Measurements from ENCODE around the gene IRF7. TPM values are rescaled to one million over a fixed set of nuclear protein-coding genes. Genes with fewer than 3 reads are reported as not detected.

The IRF7 gene
- total and polyA plus RNA-seq, 2 donors from 2014 or later: 21.5 to 36.7 TPM

DNA sequence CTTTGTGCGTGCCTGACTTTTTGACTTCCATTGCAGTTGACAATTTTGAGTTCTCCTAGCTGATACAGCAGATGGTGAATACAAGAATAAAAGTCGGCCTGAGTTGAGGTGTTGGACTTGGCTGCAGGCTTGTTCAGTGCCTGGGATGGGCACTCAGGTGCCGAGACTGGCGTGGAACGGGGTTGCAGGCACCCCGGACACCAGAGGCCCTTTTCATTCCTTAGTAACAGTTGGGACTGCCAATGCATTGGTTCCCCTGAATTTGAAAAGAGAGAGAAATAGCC is 38.2 kb downstream of the IRF7 start:
- H3K9ac ChIP-seq (ENCODE audit: low read length in 3 of 3): peak overlapping the region; percentile 48 to 96 (median 85)
- intact Hi-C loops (cut with DNase I): no loop called here
- no peak for DNase-seq
- H3K9me3 ChIP-seq (ENCODE audit: control insufficient read depth in 2 of 3, insufficient read depth in 1 of 3, low read length in 3 of 3): no peaks in the 10 kb centered on the region
- peak overlapping the region; percentile 84 to 87 (median 85) for H3K4me3 ChIP-seq (ENCODE audit: low read length in 3 of 3)
- H3K27ac ChIP-seq (ENCODE audit: low read depth in 2 of 2, low read length in 2 of 2): no peak overlapping the region
- peaks cover 0 to 45% (median 14%) of the 10 kb centered on the region in 3 donors for H3K4me1 ChIP-seq (ENCODE audit: control insufficient read depth in 2 of 3, insufficient read depth in 2 of 3, low read depth in 1 of 3, low read length in 3 of 3)
- no peak for FAIRE-seq
- TF ChIP-seq, protein P1, sequence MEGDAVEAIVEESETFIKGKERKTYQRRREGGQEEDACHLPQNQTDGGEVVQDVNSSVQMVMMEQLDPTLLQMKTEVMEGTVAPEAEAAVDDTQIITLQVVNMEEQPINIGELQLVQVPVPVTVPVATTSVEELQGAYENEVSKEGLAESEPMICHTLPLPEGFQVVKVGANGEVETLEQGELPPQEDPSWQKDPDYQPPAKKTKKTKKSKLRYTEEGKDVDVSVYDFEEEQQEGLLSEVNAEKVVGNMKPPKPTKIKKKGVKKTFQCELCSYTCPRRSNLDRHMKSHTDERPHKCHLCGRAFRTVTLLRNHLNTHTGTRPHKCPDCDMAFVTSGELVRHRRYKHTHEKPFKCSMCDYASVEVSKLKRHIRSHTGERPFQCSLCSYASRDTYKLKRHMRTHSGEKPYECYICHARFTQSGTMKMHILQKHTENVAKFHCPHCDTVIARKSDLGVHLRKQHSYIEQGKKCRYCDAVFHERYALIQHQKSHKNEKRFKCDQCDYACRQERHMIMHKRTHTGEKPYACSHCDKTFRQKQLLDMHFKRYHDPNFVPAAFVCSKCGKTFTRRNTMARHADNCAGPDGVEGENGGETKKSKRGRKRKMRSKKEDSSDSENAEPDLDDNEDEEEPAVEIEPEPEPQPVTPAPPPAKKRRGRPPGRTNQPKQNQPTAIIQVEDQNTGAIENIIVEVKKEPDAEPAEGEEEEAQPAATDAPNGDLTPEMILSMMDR (IDR thresholded peaks at IDR 0.05; ENCODE audit: borderline replicate concordance, extremely low read depth, insufficient read depth): no peak
- no peaks in the 10 kb centered on the region for H3K27me3 ChIP-seq (ENCODE audit: control insufficient read depth, insufficient read depth, low read length)
- H3K36me3 ChIP-seq (ENCODE audit: control insufficient read depth in 2 of 3, insufficient read depth in 3 of 3, low read length in 3 of 3): peaks cover 0 to 5% (median 2%) of the 10 kb centered on the region in 3 donors

GRCh38 chr11:576811-577610 is 38.7 kb downstream of the IRF7 start:
- Histone ChIP-seq H3K27ac (ENCODE audit: low read depth in 2 of 2, low read length in 2 of 2) (peak overlapping the region in 1 of 2 donors; percentile 32), H3K9me3 (ENCODE audit: control insufficient read depth in 2 of 3, insufficient read depth in 1 of 3, low read length in 3 of 3) (no peaks in the 10 kb centered on the region), H3K4me3 (ENCODE audit: low read length in 3 of 3) (peak overlapping the region; percentile 84 to 87 (median 85)), H3K4me1 (ENCODE audit: control insufficient read depth in 2 of 3, insufficient read depth in 2 of 3, low read depth in 1 of 3, low read length in 3 of 3) (peaks cover 0 to 45% (median 14%) of the 10 kb centered on the region in 3 donors), H3K9ac (ENCODE audit: low read length in 3 of 3) (peak overlapping the region; percentile 48 to 96 (median 85)), H3K27me3 (ENCODE audit: control insufficient read depth, insufficient read depth, low read length) (no peaks in the 10 kb centered on the region), H3K36me3 (ENCODE audit: control insufficient read depth in 2 of 3, insufficient read depth in 3 of 3, low read length in 3 of 3) (peaks cover 0 to 2% (median 2%) of the 10 kb centered on the region in 3 donors)
- DNase-seq: peak in 2 of 5 donors; percentile 67 to 85
- intact Hi-C loops (cut with DNase I): no loop called here
- FAIRE-seq: no peak
- TF ChIP-seq, protein P1 (IDR thresholded peaks at IDR 0.05; ENCODE audit: borderline replicate concordance, extremely low read depth, insufficient read depth): no peak

GRCh38 chr11:575996-576768 is 39.6 kb downstream of the IRF7 start, which contains the start of gene PHRF1:
TSS of gene PHRF1 (plus strand) at chr11:576470. CDS start at chr11:581513, 5,043 bp downstream.
- FAIRE-seq: no peak

More at GRCh38 chr11:575996-576768, 39.6 kb downstream of the IRF7 start, which contains the start of gene PHRF1:
- TF ChIP-seq, protein P1 (IDR thresholded peaks at IDR 0.05; ENCODE audit: borderline replicate concordance, extremely low read depth, insufficient read depth): no peak
- intact Hi-C loops (cut with DNase I): no loop called here
- Histone ChIP-seq H3K36me3 (ENCODE audit: control insufficient read depth in 2 of 3, insufficient read depth in 3 of 3, low read length in 3 of 3) (no peaks in the 10 kb centered on the region), H3K27ac (ENCODE audit: low read depth in 2 of 2, low read length in 2 of 2) (peak within 1 kb of the TSS; percentile 96 to 98), H3K4me1 (ENCODE audit: control insufficient read depth in 2 of 3, insufficient read depth in 2 of 3, low read depth in 1 of 3, low read length in 3 of 3) (peaks cover 0 to 45% (median 14%) of the 10 kb centered on the region in 3 donors), H3K4me3 (ENCODE audit: low read length in 3 of 3) (peak within 1 kb of the TSS; percentile 84 to 87 (median 87)), H3K27me3 (ENCODE audit: control insufficient read depth, insufficient read depth, low read length) (no peaks in the 10 kb centered on the region), H3K9ac (ENCODE audit: low read length in 3 of 3) (peak within 1 kb of the TSS; percentile 84 to 96 (median 85)), H3K9me3 (ENCODE audit: control insufficient read depth in 2 of 3, insufficient read depth in 1 of 3, low read length in 3 of 3) (no peaks in the 10 kb centered on the region)
- DNase-seq: peak; percentile 96 to 99 (median 97)

Data from kidney (tissue), 14 donors.